GM19395 (cell line): ENCODE measurements around the gene PLXNA2.

Experiments
- ATAC-seq: cut with Tn5 transposase; IDR thresholded peaks from one replicate; pipeline ENCODE4 v1.9.1; 2021; ENCODE audit warnings: mild to moderate bottlenecking, moderate library complexity; ENCODE audit not compliant: unreplicated experiment

Gene PLXNA2, protein sequence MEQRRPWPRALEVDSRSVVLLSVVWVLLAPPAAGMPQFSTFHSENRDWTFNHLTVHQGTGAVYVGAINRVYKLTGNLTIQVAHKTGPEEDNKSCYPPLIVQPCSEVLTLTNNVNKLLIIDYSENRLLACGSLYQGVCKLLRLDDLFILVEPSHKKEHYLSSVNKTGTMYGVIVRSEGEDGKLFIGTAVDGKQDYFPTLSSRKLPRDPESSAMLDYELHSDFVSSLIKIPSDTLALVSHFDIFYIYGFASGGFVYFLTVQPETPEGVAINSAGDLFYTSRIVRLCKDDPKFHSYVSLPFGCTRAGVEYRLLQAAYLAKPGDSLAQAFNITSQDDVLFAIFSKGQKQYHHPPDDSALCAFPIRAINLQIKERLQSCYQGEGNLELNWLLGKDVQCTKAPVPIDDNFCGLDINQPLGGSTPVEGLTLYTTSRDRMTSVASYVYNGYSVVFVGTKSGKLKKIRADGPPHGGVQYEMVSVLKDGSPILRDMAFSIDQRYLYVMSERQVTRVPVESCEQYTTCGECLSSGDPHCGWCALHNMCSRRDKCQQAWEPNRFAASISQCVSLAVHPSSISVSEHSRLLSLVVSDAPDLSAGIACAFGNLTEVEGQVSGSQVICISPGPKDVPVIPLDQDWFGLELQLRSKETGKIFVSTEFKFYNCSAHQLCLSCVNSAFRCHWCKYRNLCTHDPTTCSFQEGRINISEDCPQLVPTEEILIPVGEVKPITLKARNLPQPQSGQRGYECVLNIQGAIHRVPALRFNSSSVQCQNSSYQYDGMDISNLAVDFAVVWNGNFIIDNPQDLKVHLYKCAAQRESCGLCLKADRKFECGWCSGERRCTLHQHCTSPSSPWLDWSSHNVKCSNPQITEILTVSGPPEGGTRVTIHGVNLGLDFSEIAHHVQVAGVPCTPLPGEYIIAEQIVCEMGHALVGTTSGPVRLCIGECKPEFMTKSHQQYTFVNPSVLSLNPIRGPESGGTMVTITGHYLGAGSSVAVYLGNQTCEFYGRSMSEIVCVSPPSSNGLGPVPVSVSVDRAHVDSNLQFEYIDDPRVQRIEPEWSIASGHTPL (N-terminal part only)

DNA sequence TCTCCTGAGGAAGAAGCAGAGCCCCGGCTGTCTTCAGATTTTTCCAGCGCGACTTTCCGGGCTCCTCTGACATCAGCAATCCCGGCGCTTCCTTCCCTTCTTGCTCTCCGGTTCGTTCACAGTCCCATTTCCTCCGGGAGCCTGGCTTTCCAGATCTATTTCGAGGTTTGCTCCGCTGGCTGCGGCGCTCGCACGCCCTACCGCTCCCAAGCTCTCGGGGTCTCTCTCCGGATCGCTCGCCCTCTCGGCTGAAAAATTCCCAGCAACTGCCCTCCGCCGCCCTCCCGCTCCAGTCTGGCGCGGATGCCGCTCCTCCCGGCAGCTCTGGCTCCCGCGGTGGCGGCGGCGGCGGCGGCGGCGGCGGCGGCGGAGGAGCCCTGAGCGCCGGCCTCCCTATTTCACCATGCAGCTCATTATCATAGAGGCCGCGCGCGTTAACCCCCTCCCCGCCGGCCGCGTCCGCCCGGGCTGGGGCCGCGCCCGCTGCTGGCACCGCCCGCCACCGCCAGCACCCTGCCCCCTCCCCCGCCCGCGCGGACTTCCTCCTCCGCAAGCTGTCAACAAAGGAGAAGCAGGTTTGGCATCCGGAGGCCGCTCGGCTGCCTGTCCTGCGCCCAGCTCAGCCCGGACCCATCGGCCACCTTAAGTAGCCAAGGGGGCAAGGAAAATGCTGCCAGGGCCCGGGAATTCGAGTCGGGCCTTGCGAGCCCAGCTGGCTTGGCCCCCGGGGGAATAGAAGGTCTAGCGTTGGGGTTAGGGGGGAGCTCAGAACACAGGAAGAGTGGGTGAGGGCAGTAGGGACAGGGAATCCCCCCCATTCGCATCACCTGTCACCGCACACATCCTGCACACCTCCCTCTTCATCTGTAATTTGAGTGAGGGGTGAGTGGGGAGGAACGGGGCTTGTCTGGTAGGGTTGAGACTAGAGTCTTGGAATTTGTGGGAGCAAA lies at the start of gene PLXNA2:
PLXNA2 (minus strand) TSS at position 418 of the 950 bp plus-strand sequence. CDS start 26,462 bp downstream, outside the sequence.
- no peak for ATAC-seq

DNA sequence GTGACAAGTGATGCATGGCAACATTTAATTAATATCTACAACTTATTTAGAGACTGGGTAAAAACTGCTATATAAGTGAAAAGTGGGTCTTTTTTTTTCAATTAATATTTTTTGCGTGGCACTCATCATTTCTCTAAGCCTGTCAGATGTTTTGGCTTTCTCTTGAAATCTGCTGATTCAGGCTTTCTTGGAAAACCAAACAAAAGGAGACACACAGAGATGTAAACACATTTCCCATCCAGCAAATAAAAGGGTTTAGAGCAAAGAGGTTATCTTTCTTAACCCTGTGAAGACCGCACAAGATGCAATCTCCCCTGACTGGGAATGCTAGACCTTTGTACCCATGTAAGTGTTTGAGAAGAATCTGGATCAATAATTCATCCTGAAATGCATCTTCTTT lies 48.7 kb upstream of the PLXNA2 start:
- no peak for ATAC-seq

DNA sequence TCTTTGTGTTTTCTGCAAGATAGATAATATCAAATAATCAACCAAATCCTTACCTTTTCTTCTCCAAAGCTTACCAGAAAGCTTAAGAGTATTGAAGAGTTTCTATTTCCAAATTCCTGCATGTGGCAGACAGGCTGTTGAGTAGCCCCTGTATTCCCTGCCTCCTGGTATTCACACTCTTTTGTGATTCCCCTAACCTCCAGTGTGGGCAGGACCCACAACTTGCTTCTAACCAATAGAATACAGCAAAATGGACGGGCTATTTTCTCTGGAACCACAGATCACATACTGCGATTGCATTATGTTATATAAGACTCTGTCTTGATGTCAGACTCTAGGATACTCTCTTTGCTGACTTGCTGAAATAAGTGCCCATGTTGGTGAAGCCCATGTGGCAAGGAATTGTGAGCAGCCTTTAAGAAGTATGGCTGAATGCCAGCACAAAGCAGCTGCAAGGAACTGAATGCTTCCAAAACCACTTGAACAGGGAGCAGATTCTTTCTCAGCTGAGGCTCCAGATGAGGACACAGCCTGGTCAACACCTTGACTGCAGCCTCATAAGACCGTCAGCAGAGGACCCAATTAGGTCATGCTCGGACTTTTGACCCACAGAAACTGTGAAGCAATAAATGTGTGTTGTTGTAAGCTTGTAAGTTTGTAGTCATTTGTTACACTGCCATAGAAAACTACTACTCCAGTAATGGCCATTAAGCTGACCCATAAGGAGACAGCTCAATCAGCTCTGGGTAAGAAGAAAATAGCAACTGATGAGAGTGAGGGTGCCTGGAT lies 47.9 kb upstream of the PLXNA2 start:
- ATAC-seq, result no peak

DNA sequence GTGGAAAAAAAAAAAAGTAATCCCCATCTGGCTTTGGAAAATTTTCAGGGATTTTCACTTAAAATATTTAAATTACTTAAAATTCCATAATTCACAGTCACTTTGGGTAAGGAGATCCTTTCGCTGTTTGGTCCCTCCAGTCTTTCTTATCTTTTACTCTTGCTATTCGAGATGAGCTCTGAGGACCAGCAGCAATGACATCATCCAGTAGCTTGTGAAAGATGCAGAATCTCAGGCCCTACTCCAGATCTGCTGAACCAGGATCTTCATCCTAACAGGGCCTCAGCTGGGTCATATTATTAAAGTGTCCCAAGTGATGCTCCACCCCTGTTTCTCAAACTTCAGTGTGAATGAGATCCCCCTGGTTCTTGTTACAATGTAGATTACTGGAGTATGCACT lies 46.9 kb upstream of the PLXNA2 start:
- ATAC-seq, result no peak

DNA sequence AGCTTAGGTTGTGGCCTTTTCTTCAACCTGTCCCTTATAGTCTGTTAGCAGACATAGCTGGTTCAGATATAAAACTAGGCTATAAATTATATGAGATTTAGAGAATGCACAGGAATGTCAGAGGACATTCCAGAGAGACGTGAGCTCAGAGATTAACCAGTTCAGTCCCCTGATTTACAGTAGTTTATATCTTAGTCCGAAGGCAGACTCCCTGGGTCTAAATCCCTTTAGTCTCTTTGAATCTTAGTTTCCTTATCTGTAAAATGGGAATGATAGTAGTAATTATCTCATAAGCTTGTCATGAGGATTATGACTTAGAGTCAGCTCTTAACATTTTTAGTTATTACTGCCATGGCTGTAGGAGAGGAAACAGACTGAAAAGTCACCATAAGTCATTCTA lies 45.5 kb upstream of the PLXNA2 start:
- ATAC-seq, result no peak

DNA sequence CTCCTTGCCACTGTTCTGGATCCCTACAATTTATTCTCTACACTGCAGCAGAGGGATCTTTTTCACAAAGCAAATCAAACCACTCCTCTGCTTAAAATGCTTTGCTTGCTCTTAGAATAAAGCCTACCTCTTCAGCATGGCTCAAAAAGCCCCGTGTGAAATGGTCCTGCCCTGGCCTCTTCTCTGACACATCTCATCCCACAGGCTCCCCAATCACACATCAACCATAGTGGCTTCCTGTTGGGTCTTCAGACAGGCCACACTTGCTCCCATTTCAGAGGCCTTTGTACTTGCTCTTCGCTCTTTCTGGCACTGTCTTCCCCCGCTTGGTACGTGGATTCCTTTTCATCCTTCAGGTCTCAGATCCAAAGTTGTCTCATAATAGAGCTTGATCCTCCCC lies 44.3 kb upstream of the PLXNA2 start:
- no peak for ATAC-seq

DNA sequence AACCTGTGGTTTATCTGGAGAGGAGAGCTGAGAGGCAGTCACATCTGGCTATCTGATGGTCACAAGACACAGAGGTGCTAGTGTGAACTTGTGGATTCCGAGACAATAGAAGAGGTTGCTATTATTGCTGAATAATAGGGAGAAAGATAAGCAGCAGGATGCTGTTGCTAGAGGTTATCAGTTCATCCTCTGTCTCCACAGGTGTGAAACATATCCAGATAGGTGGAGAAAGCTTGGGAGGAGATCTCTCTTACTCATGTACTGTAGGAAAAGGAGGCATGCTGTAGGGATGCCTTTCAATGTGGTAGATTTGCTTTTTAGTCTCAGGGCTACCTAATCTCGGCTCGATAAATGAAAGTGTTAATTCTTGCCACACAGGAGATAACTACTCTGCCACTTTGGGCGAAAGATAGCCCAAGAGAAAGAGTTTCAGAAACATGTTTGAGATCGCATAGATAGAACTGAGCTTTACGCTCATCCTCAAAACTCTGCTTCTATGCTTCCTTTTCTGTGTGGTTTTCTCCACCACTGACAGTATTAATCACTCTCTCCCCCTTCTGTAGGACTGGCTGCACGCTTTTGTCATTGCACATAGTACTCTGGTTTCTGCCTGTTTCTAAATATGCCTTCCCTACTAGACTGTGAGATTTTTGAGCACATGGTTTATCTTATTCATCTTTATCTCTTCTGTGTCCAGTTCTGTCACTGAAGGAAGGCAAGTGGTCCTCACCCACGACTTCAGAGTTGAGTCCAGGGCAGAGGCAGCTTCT lies 36.7 kb upstream of the PLXNA2 start:
- ATAC-seq, result no peak

DNA sequence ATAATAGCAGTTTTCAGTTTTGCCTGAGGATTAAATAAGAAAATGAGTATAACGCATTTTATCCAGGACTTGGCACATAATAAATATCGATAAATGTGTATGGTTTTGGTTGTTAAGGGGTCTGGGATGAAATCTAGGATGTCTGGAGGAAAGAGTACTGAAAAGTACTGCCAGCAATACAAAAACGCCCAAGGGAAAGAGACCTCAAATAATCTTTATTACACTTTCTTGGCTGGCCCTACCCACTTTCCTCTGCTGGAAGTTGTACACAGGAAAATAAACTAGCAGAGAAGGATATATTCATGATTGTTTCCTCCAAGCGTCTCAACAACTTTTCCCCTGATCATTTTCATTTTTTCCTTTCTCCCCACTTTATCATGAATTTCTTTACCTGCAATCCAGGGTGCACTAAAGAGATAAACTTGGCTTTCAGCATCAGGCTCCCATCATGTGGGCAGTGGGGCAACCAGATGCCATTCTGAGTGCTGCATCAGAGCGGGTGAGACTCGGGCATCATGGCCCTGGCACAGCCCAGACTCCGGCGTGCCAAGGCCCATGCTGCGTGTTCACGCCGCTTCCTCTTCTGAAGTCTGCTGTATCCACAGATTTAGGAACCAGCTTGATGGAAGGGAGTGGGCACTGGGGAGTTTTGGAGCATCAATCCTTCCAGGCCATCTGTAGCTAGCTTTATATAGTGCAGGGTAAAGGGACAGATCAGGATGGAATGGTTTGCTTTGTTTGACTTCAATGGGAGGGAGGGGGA lies 35.8 kb upstream of the PLXNA2 start:
- ATAC-seq, result no peak

DNA sequence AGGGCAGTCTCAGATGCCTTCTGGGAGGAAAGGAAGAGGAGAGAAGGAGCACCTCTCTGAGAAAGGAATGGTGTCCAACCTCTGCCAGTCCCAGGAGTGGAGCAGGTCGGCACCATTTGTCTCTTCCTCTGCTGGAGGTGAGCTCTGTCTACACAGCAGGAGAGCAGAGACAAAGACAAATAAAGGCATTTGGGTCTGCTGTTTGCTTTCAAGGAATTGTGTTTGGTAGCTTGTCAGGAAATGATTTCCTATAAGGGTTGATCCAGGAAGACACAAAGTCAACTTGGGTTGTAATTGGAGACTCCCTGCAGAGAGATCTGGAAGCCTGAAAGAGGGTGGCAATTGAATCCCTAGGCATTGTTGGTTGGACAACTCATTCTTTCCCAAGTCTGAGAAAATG lies 34.5 kb upstream of the PLXNA2 start:
- no peak for ATAC-seq

DNA sequence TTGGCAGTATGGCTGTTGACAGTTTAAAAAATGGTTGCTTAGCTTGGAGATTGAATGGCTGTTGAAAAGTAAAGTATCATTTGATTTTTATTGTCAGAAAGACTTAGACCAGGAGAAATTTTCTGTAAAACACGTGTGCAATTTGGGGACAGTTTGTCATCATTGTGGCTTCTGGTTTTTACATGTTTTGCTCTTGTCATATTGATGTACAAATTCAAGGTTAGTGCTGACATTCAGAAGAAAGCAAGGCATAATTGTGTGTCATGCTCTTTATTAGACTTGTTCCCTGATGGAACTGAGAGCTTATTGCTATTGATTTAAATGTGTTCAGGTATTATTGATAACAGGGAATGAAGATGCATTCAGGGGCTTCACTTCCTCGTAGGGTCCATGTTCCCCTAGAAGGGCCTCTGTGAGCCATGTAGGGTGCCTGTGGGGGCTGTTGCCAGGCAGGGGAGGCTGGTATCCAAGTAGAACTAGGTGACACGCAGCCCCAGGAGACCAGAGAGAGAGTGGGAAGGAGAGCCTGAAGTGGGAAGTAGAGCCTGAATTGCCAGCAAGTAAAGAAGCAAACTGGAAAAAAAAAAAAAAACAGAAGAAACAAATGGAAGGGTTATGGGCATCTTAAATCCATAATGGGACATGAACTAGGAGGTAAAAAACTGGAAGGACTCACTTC lies 32.7 kb upstream of the PLXNA2 start:
- no peak for ATAC-seq

DNA sequence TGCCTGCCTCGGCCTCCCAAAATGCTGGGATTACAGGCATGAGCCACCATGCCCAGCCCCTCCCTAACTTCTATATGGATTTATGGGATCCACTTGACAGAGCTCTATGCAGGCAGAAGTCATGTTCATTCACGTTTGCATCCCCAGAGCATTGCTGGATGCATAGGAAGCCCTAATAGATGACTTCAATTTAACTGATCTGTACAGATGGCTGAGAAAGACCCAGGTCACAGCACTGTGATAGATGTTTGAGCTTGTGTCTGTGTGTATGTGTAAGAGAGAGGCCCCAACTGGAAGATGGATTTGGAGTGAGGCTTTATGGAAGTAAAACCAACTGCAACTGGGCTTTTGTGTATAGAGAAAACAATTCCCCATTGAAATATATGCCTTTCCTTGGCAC lies 30.9 kb upstream of the PLXNA2 start:
- no peak for ATAC-seq

DNA sequence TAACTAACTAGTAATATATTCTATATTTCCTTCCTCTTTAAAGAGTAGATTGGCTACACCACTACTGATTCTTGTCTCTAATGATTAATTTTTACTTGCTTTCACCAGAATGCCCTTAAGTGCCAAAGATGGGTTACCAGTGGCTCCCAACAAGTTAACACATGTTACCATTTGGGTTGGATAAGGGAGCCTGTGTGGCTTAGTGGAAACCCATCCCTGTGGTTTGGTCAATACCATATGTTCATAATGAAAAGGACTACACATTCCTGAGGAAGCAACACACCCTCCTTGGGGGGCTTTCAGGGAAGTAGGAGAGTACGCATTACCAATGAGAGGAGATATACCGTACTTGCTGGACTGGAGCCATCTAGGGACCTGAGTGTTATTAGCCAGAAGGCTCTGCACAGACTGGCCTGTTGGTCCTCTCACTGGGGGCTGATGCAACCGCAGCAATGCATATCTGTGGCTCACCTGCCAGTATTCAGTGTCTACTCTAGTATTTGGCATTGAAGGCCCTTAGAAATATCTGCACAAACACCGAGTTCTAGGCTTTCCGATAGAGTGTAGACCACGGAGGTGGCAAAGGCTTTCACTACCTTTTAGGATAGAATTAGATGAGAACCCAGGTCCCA lies 29.3 kb upstream of the PLXNA2 start:
- no peak for ATAC-seq

DNA sequence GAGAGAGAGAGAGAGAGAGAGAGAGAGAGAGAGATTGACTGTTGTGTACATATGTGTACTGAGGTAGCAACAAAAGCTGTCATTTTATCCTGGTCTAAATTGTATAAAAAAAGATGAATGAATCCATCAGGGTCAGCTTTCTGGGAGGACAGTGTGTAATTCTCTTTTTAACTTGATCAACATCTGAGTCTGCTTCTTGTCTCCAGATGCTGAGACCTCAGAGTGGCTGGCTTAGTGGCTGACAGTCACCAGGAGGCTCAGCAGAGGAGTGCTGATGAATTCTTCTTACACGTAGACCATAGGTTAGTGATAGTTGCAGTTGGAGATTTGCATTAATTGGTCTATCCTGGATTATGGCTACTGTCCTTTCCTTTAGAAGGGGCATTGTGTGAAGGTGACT lies 28.5 kb upstream of the PLXNA2 start:
- no peak for ATAC-seq

DNA sequence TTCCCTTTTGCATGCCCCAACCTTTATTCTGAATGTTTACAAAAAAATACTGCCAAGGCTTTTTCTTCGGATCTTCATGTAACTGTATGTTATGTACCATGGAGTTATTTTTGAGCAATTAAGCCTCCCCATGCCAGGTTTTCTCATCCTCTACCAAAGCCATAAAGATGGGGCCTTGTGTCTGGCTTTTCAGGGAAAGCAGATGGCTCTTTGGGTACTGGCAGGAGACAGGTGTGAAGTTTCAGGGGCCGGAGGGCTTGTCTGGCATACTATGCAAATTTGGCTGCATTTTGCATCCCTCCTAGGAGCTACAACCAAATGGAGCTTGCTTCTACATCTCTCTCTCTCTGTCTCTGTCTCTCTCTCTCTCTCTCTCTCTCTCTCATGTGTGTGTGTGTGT lies 28.1 kb upstream of the PLXNA2 start:
- ATAC-seq, result no peak

DNA sequence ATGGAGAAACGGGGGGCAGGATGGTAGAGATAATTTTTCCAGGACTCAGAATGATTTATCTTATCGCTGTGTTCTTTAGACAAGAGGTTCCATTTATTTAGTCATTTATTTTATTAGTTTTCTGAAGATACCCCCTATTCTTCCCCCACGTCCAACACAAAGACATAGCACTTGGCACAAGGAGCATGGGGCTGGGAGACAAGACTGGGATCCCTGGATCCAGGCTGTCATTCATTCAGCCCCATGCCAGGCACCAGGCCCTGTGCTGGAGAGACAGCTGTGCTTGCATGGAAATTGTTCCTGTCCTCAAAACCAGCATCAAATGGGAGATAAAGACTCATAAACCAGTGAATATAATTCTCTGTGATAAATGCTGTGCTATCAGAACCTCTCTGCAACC lies 27.1 kb upstream of the PLXNA2 start:
- no peak for ATAC-seq

DNA sequence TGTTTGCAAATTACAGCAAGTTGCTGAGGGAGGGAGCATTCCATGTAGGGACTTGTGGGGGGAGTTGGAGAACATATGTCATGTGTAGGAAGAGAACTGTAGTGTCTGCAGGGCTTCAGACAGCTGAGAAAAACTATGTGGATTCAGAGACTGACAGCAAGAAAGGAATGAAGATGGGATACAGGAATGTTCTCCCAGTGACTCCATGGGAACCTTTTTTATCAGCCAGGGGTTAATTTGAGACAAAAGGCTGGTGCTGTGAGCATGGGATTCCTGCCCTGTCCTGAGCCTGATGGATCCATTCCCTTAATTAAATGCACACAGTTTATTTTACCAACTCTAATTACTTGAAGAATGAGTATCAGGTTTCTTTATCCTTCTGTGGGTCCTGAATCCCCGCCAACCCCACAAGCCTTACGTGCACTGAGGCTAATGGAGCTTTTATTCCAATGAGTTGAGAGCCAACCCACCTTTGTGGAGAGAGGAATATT lies 26.5 kb upstream of the PLXNA2 start:
- no peak for ATAC-seq

DNA sequence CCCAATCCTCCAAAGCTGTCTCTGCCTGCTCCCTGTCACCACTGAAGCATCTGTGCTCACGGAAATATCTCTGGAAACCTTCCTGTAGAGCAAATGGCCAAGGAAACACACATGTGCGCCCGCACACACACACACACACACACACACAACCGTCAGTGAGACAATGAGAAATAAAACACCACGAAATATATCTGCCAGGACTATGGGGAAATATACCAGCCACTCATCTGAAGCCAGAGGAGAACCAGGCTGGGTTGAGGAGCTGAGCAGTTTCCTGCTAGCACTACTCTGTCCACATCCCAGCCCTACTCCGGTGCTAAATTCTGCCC lies 25.1 kb upstream of the PLXNA2 start:
- ATAC-seq, result no peak
